Gastrocnemius medialis (tissue), 4 donors: ENCODE measurements around the gene ITPKB.

Experiments
- POLR2A ChIP-seq, 2 donors: fragments of 450-650 bp; IDR thresholded peaks; one replicate each; pipeline ENCODE4 v1.6.1; 2017; ENCODE audit warnings: antibody characterized with exemption in 2 of 2, mild to moderate bottlenecking in 2 of 2, moderate library complexity in 2 of 2
- TF ChIP-seq, protein P1 (sequence below), 5 experiments: fragments of 450-650 bp in 3 of 5; fragments of 200-600 bp in 2 of 5; sonication (generic) in 2 of 5; IDR thresholded peaks in 4 of 5; conservative IDR thresholded peaks in 1 of 5; 1 replicate in 4 of 5; 2 replicates in 1 of 5; pipeline ENCODE4 v1.5.1; 2016 to 2019; ENCODE audit warnings: antibody characterized with exemption in 5 of 5, mild to moderate bottlenecking in 3 of 5, moderate library complexity in 3 of 5

DNA sequence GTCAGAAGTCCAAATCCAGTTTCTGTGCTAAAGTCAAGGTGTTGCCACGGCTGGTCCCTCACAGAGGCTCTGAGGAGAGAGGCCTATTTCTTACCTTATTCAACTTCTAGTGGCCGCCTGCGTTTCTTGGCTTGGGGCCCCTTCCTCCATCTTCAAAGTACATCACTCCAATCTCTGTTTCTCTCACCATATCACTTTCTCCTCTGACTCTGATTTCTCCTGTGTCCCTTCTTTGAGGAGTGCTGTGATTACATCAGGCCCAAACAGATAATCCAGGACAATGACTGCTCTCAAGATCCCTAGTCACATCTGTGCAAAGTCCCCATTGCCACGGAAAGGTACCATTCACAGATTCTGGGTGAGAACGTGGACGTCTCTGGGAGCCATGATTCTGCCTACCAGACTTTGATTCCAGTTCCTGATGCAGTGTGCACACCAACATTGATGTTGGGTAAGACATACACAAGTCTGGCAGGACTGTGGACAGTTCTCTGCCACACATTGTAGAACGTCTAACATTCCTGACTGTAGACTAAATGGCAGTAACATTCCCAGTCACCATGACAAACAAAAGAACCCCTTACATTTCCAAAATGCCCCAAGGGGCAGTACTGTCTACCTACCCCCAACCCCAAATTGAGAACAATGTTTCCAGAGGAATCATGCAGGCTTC, 43.0 kb upstream of the ITPKB start:
- TF ChIP-seq, protein P1, sequence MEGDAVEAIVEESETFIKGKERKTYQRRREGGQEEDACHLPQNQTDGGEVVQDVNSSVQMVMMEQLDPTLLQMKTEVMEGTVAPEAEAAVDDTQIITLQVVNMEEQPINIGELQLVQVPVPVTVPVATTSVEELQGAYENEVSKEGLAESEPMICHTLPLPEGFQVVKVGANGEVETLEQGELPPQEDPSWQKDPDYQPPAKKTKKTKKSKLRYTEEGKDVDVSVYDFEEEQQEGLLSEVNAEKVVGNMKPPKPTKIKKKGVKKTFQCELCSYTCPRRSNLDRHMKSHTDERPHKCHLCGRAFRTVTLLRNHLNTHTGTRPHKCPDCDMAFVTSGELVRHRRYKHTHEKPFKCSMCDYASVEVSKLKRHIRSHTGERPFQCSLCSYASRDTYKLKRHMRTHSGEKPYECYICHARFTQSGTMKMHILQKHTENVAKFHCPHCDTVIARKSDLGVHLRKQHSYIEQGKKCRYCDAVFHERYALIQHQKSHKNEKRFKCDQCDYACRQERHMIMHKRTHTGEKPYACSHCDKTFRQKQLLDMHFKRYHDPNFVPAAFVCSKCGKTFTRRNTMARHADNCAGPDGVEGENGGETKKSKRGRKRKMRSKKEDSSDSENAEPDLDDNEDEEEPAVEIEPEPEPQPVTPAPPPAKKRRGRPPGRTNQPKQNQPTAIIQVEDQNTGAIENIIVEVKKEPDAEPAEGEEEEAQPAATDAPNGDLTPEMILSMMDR (IDR thresholded peaks at IDR 0.05 in 4 of 5, conservative IDR thresholded peaks at IDR 0.05 in 1 of 5): no peak
- no peak for TF ChIP-seq POLR2A (IDR thresholded peaks at IDR 0.05)
